NCI-H748 treated with DMSO at 0.1 percent for 48 hours (cell line): ENCODE results near the gene BLOC1S3.
A peak's percentile ranks its signal among the peaks of the same experiment; 100 is the strongest.

Source experiments
- DNase-seq: peaks from one replicate; lab custom pipeline; 2025; lab: John Stamatoyannopoulos, UW

BLOC1S3 gene

GRCh38 chr19:45182758-45183157 lies 4.2 kb downstream of the BLOC1S3 start:
- no peak for DNase-seq

GRCh38 chr19:45184115-45184514 lies 5.5 kb downstream of the BLOC1S3 start:
- DNase-seq = no peak

- DNase-seq = no peak
These were observed 8.1 kb downstream of the BLOC1S3 start for GRCh38 chr19:45186509-45187334.

- peak; percentile 55 for DNase-seq
These were observed 9.0 kb downstream of the BLOC1S3 start for GRCh38 chr19:45187421-45188100.

- no peak for DNase-seq
These were observed 11.4 kb downstream of the BLOC1S3 start for GRCh38 chr19:45189971-45190370.

- DNase-seq = no peak
These were observed 12.8 kb downstream of the BLOC1S3 start for GRCh38 chr19:45191375-45191774.

GRCh38 chr19:45195764-45196163 lies 17.2 kb downstream of the BLOC1S3 start:
- no peak for DNase-seq

- DNase-seq = no peak
These were observed 22.0 kb downstream of the BLOC1S3 start for GRCh38 chr19:45200568-45200967.

- DNase-seq = no peak
These were observed 24.1 kb downstream of the BLOC1S3 start for GRCh38 chr19:45202637-45203036.

GRCh38 chr19:45205810-45206209 lies 27.2 kb downstream of the BLOC1S3 start:
- no peak for DNase-seq

GRCh38 chr19:45206328-45206727 lies 27.7 kb downstream of the BLOC1S3 start:
- DNase-seq = no peak

- no peak for DNase-seq
These were observed 33.3 kb downstream of the BLOC1S3 start for GRCh38 chr19:45211751-45212381.

- no peak for DNase-seq
These were observed 34.4 kb downstream of the BLOC1S3 start for GRCh38 chr19:45213031-45213430.

- no peak for DNase-seq
These were observed 37.0 kb downstream of the BLOC1S3 start for GRCh38 chr19:45215391-45216191.

- DNase-seq = no peak
These were observed 38.1 kb downstream of the BLOC1S3 start for GRCh38 chr19:45216667-45217066.

GRCh38 chr19:45217193-45217956 lies 38.8 kb downstream of the BLOC1S3 start:
- DNase-seq = no peak

- DNase-seq = no peak
These were observed 39.4 kb downstream of the BLOC1S3 start for GRCh38 chr19:45217957-45218334.

GRCh38 chr19:45218426-45218825 lies 39.8 kb downstream of the BLOC1S3 start:
- no peak for DNase-seq

GRCh38 chr19:45218911-45219743 lies 40.5 kb downstream of the BLOC1S3 start:
- DNase-seq = no peak

GRCh38 chr19:45222724-45223123 lies 44.1 kb downstream of the BLOC1S3 start:
- no peak for DNase-seq

- no peak for DNase-seq
These were observed 45.3 kb downstream of the BLOC1S3 start for GRCh38 chr19:45223879-45224278.
